Esophagus squamous epithelium (tissue), 5 donors: Measurements from ENCODE around the gene SLITRK5. TPM values are rescaled to one million over a fixed set of nuclear protein-coding genes. Genes with fewer than 3 reads are reported as not detected.
A peak's percentile ranks its signal among the peaks of the same experiment; 100 is the strongest.

ENCODE experiments used
- DNase-seq: peaks from one replicate; lab custom pipeline; 2025; lab: John Stamatoyannopoulos, UW
- H3K27ac ChIP-seq, 4 donors: fragments of 200-600 bp; sonication (generic); one replicate each; pipeline ENCODE4 v1.5.1; 2016 to 2019; ENCODE audit warnings: mild to moderate bottlenecking in 1 of 4
- H3K27me3 ChIP-seq, 4 donors: fragments of 200-600 bp; sonication (generic); 1 replicate in 3 of 4; 2 replicates in 1 of 4; pipeline versions ENCODE4 v1.5.1 to v1.6.0; 2017 to 2021; ENCODE audit warnings: antibody characterized with exemption in 1 of 4
- H3K36me3 ChIP-seq, 3 donors: fragments of 200-600 bp; sonication (generic); one replicate each; pipeline ENCODE4 v1.5.1; 2016 to 2019
- H3K4me1 ChIP-seq, 3 donors: fragments of 200-600 bp; sonication (generic); one replicate each; pipeline ENCODE4 v1.5.1; 2017 to 2019
- H3K4me3 ChIP-seq, 4 donors: fragments of 200-600 bp; sonication (generic); 1 replicate in 3 of 4; 2 replicates in 1 of 4; pipeline ENCODE4 v1.5.1; 2016 to 2019; ENCODE audit warnings: mild to moderate bottlenecking in 2 of 4, moderate library complexity in 1 of 4
- H3K9me3 ChIP-seq, 3 donors: fragments of 200-600 bp; sonication (generic); one replicate each; pipeline ENCODE4 v1.5.1; 2016 to 2019
- CTCF ChIP-seq, 6 experiments: fragments of 450-650 bp in 4 of 6; fragments of 200-600 bp in 2 of 6; sonication (generic) in 2 of 6; IDR thresholded peaks; one replicate each; pipeline ENCODE4 v1.5.1; 2016 to 2019; ENCODE audit warnings: antibody characterized with exemption in 6 of 6, mild to moderate bottlenecking in 4 of 6, moderate library complexity in 4 of 6
- POLR2A ChIP-seq, 4 donors: fragments of 450-650 bp; IDR thresholded peaks; one replicate each; pipeline ENCODE4 v1.6.1; 2017; ENCODE audit warnings: antibody characterized with exemption in 4 of 4, mild to moderate bottlenecking in 4 of 4, moderate library complexity in 3 of 4
- WGBS, 2 donors: methylation state at CpG; one replicate each; pipeline ENCODE4 v1.1.5; 2018; 5-methylcytosine and 5-hydroxymethylcytosine counted together
- intact Hi-C: fragments of 100-400 bp; cut with DNase I; formaldehyde crosslinking; loops from one replicate; pipeline ENCODE4 v1.15.0; 2022
- total RNA-seq, 4 donors: library from RNA; depleted of rRNA; stranded (reverse); fragments of >200 nt; gene quantifications; one replicate each; pipeline ENCODE4 v1.1.0, GENCODE V29; 2016
- donor health status: DM: yes; HTN: yes; CAD: no.

Gene SLITRK5
- total RNA-seq, 4 donors from 2014 or later, result 0.04 to 0.19 (median 0.06) TPM; not detected in 1

DNA sequence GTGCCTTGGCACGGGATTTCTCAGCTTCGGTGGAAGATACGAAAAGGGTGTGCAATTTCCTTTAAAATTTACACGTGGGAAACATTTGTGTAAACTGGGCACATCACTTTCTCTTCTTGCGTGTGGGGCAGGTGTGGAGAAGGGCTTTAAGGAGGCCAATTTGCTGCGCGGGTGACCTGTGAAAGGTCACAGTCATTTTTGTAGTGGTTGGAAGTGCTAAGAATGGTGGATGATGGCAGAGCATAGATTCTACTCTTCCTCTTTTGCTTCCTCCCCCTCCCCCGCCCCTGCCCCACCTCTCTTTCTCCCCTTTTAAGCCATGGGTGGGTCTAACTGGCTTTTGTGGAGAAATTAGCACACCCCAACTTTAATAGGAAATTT, 7.2 kb downstream of the SLITRK5 start:
- TF ChIP-seq POLR2A (IDR thresholded peaks at IDR 0.05), result no peak
- H3K4me3 ChIP-seq, result peak overlapping the region; percentile 16 to 66 (median 52)
- H3K27me3 ChIP-seq, result peaks cover 4 to 53% (median 12%) of the 10 kb centered on the region in 4 donors
- 21 to 27% methylated on average over 8 of the region's 8 CpGs for WGBS, 2 donors
- H3K27ac ChIP-seq, result no peak overlapping the region
- intact Hi-C loops, result no loop called here
- no peak for DNase-seq
- peaks cover 11 to 41% (median 17%) of the 10 kb centered on the region in 3 donors for H3K4me1 ChIP-seq
- H3K9me3 ChIP-seq, result no peaks in the 10 kb centered on the region
- no peaks in the 10 kb centered on the region for H3K36me3 ChIP-seq

DNA sequence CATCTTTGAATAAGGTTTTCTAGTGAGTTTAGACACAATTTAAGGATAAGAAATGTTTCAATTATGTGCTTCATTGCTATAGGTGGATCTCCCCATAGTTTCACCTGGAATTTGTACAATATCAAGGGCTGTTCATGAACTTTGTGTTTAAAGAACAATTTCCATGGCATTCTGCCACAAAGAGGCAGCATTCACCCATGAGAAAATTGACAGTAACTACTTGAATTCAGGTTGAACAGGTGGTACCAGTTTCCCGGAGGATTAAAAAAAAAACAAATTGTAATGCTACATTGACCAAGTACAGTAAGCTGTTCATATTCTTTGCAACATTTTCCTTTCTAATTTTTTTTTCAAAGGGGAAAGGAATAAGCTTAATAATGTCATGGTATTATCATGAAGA, 9.1 kb downstream of the SLITRK5 start:
- no peak for DNase-seq

GRCh38 chr13:87684850-87685742, 13.9 kb downstream of the SLITRK5 start:
- TF ChIP-seq CTCF (IDR thresholded peaks at IDR 0.05) (no peak), POLR2A (IDR thresholded peaks at IDR 0.05) (no peak)
- intact Hi-C loops, result no loop called here
- H3K9me3 ChIP-seq, result no peaks in the 10 kb centered on the region
- no peak overlapping the region for H3K4me3 ChIP-seq
- H3K36me3 ChIP-seq, result no peaks in the 10 kb centered on the region
- no peak overlapping the region for H3K27ac ChIP-seq
- H3K4me1 ChIP-seq, result peaks cover 0 to 8% (median 0%) of the 10 kb centered on the region in 3 donors
- no peak for DNase-seq
- whole genome bisulfite sequencing, 2 donors, result 65 to 67% methylated on average over 2 of the region's 2 CpGs
- H3K27me3 ChIP-seq, result no peaks in the 10 kb centered on the region

More for the DNA sequence above, 9.1 kb downstream of the SLITRK5 start:
- no peak overlapping the region for H3K27ac ChIP-seq
- intact Hi-C loops, result no loop called here
- no peaks in the 10 kb centered on the region for H3K9me3 ChIP-seq
- H3K27me3 ChIP-seq, result peaks cover 0 to 33% (median 4%) of the 10 kb centered on the region in 4 donors
- WGBS, 2 donors, result 7 to 28% methylated on average over 1 of the region's 1 CpG
- H3K36me3 ChIP-seq, result no peaks in the 10 kb centered on the region
- TF ChIP-seq CTCF (IDR thresholded peaks at IDR 0.05) (peak in 1 of 6 experiments; percentile 28), POLR2A (IDR thresholded peaks at IDR 0.05) (no peak)
- H3K4me1 ChIP-seq, result peaks cover 8 to 29% (median 13%) of the 10 kb centered on the region in 3 donors
- H3K4me3 ChIP-seq, result no peak overlapping the region

DNA sequence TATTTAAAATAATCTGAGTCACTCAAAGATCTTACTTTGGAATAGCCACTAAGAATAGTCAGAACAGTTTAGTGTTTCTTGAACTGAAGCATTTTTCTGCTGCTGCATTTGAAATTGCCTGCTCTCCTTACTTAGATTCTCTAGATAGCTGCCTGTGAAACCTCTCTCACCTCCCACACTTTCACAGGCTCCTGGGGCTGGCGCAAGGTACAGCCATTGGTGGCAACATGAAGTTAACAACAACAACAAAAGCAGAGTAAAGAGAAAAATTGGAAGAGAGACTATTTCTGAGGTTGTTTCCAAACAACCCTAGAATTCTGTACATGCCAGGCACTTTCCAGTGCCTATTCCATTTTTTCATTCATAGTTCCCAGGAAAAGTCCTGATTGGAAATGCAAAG, 25.3 kb downstream of the SLITRK5 start:
- Histone ChIP-seq H3K36me3 (no peaks in the 10 kb centered on the region), H3K27ac (no peak overlapping the region), H3K27me3 (no peaks in the 10 kb centered on the region), H3K4me3 (no peak overlapping the region), H3K4me1 (no peaks in the 10 kb centered on the region), H3K9me3 (no peaks in the 10 kb centered on the region)
- TF ChIP-seq CTCF (IDR thresholded peaks at IDR 0.05) (no peak), POLR2A (IDR thresholded peaks at IDR 0.05) (no peak)
- 86% methylated on average over 1 of the region's 1 CpG for WGBS, 2 donors
- intact Hi-C loops, result no loop called here
- no peak for DNase-seq

DNA sequence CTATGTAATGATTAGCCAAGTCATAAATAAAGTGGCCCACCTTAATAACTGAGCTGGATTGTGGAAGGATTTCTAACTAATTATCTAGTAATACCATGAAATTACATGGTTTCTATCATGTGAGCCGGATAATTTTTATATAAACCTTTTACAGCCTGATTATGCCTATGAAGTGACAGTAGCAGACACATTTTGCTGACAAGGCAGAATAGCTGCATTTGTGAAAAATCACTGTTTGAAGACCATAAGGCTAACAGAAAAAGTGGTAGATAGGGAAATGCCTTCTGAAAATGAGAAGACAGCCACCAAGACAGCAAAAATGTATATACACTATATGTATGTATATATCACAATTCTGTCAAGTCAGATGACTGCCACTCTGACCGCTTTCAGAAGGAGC, 27.1 kb downstream of the SLITRK5 start:
- Histone ChIP-seq H3K27me3 (no peaks in the 10 kb centered on the region), H3K4me3 (no peak overlapping the region), H3K4me1 (no peaks in the 10 kb centered on the region), H3K27ac (no peak overlapping the region), H3K36me3 (no peaks in the 10 kb centered on the region), H3K9me3 (no peaks in the 10 kb centered on the region)
- WGBS, 2 donors, result 83 to 86% methylated on average over 2 of the region's 2 CpGs
- DNase-seq, result no peak
- TF ChIP-seq CTCF (IDR thresholded peaks at IDR 0.05) (no peak), POLR2A (IDR thresholded peaks at IDR 0.05) (no peak)
- intact Hi-C loops, result no loop called here
